EH (cell line): ENCODE data around the gene STAMBP.

Source experiments
- DNase-seq: peaks from one replicate; pipeline ENCODE4 v3.0.0-alpha.2; 2015; ENCODE audit warnings: low read depth

STAMBP gene

GRCh38 chr2:73906847-73907505, 78.2 kb downstream of the STAMBP start:
- no peak for DNase-seq

DNA sequence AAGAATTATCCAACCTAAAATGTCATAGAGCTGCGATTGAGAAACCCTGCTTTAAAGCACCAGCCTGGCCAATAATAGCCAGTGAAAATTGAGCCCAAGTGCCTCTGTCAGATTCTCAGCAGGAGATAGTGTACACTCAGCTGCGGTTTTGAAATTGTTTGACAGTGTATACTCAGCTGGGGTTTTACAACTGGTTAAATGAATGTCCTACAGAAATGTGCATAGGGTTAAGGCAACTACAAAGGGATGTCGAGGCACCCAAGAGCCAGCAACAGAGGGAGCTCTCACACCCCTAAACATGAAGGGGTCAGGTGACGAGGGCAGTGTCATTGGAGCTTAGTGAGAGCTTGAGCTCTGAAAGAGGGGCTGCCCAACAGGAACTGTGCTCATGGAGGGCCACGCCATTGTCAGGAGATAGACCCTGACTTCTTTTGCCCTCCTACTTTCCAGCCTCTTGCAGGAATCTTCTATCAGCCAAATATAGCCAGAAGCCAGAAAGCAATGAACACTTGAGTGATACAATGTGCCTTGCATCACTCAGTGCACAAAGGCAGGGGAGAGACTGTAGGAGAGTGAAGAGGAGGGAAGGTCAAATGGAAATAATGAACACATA, 79.2 kb downstream of the STAMBP start:
- peak; percentile 60 for DNase-seq

DNA sequence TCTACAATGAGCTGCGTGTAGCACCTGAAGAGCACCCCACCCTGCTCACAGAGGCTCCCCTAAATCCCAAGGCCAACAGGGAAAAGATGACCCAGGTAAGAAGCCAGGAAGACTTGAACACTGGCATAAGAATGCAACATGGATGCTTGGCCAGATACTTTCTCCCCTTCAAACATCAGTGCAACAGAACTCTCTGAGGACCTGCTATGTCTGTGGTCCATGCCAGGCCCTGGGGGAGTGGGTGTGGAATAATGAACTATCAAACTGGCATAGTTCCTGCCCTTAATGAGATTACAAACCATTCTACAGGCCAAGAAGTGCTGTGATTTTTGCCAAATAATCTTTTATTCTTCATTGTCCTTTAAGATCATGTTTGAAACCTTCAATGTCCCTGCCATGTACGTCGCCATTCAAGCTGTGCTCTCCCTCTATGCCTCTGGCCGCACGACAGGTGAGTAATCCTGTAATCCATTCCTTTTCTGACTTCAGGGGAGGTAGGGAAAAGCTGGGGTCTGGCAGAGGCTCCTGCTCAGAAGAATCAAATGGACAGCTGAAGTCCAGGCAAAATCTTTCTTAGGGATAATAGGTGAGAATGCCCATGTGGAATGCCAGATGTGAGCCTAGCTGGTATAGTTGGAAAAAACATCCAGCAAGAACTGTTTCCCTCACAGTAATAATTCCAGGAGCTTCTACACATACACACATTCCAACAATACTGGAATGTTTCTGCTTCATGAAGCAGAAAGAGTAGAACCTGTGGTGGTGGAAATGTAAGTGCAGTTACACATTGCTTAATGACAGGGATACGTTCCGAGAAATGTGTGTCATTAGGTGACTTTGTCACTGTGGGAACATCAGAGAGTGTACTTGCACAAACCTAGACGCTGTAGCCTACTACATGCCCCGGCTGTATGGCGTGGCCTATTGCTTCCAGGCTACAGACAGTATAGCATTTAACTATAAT, 80.2 kb downstream of the STAMBP start:
- DNase-seq = no peak

GRCh38 chr2:73910873-73911547, 82.2 kb downstream of the STAMBP start:
- DNase-seq = no peak

GRCh38 chr2:73911548-73912208, 82.9 kb downstream of the STAMBP start:
- no peak for DNase-seq

DNA sequence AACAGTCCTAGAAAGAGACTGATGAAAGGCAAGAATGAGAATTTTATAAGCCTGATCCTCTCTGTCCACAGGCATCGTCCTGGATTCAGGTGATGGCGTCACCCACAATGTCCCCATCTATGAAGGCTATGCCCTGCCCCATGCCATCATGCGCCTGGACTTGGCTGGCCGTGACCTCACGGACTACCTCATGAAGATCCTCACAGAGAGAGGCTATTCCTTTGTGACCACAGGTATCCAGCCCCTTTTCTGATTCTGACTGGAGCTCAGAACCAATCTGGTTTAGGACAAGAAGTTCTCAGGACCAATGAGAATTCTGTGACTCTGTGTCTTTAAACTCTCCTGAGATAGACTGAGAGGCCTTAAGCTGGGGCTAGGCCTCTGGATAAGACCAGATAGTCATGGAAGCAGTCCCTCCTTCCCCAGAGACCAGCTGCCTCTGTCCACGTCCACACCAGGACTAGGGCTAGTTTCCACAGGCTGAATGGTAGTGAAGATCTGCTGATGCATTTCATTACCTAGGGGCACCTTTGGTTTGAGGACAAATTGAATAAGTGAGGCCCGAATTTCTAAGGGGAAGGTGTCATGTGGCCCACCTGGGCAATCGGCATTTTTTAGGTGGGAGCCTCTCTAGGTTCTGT, 84.8 kb downstream of the STAMBP start:
- DNase-seq = no peak

DNA sequence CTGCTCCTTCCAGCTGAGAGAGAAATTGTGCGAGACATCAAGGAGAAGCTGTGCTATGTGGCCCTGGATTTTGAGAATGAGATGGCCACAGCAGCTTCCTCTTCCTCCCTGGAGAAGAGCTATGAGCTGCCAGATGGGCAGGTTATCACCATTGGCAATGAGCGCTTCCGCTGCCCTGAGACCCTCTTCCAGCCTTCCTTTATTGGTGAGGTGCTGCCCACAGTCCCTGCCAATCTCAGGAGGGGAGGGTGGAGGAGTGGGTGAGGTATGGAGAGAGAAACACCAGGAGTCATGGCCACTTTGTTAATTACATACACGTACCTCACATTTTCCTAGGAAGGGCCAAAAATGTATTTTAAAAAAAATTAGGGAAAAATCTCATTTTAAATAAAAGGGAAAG, 85.9 kb downstream of the STAMBP start:
- no peak for DNase-seq

- DNase-seq = no peak
These were observed 86.8 kb downstream of the STAMBP start for GRCh38 chr2:73915437-73915993.

GRCh38 chr2:73916666-73917065, 87.9 kb downstream of the STAMBP start:
- no peak for DNase-seq

GRCh38 chr2:73917296-73917695, 88.5 kb downstream of the STAMBP start:
- no peak for DNase-seq

GRCh38 chr2:73917696-73918207, 89.0 kb downstream of the STAMBP start:
- no peak for DNase-seq

- DNase-seq = no peak
These were observed 90.1 kb downstream of the STAMBP start for GRCh38 chr2:73918856-73919255.

- DNase-seq = no peak
These were observed 91.0 kb downstream of the STAMBP start for GRCh38 chr2:73919596-73920228.

DNA sequence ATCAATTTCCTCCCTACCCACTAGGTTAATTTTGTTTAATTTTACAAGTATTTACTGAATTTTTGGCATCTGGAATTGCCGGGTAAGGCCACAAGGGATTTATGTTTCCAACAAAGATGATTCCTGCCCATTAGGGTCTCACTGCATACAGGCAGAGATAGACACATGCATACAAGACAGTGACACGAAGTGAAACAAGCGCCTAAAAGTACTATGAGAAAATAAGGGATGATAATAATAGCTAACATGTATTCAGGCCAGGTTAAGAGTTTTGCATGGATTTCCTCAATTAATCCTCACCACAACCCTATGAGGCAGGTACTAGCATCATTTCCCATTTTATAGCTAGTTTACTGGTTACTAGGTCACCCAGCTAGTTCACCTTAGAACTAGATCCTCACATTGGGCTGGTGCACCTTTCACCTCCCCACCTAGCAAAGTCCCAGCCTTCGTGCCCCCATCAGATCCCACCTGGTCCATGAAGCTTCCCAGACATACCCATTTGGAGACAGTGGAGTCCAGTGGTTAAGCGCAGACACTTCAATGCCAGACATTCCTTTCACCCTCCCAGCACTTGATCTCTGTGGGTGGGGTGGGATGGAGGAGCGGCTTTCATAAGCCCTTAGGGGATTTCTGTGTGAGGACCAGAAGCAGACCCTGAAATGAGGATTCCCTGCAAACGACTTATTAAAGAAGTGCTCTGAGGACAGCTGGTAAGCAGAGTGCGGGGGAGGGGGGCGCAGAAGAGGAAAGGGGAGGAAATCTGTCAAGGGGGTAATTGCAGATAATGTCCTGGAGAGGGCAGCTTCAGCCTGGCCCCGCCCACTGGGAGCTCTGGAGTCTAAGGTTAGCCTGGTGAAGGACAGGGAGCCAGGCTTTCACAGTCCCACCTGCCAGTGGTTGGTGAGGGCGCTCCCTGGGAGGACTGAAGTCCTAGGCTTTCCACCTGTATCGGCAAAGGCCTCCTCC, 92.1 kb downstream of the STAMBP start:
- DNase-seq = peak; percentile 40

GRCh38 chr2:73921581-73921980, 92.8 kb downstream of the STAMBP start:
- no peak for DNase-seq

DNA sequence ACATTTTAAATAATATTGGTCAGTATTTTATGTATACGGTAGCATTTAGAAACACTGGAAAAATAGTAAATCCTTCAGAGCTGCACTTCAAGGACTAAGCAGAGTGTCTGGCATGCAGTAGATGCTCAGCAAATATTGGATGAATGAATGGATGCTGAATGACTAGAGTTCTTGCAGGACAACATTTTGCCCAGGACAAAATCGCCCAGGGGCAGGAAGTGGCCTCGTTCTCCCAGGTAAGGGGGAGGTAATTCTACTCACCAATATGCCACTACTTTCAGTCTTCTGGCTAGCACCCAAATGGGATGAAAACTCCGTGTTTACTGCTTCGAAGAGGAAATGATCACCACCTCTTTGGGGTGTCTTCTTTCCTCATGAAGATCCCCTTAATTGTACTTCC, 93.9 kb downstream of the STAMBP start:
- DNase-seq = no peak
